GM12864 (cell line): ENCODE data around the gene BAIAP2L1.

Source experiments
- DNase-seq: peaks from one replicate; pipeline ENCODE4 v3.0.0-alpha.2; 2011; ENCODE audit warnings: low read depth
- H3K4me3 ChIP-seq: 2 replicates; pipeline ENCODE4 v1.5.1; 2011; ENCODE audit warnings: mild to moderate bottlenecking, low read depth, low read length, control low read depth
- TF ChIP-seq, protein P1 (sequence below): IDR thresholded peaks from 2 replicates; pipeline ENCODE4 v1.5.1; 2011; ENCODE audit warnings: low read depth, mild to moderate bottlenecking, moderate library complexity, low read length, control low read depth, inconsistent platforms; ENCODE audit errors: missing control alignments

The BAIAP2L1 gene

DNA sequence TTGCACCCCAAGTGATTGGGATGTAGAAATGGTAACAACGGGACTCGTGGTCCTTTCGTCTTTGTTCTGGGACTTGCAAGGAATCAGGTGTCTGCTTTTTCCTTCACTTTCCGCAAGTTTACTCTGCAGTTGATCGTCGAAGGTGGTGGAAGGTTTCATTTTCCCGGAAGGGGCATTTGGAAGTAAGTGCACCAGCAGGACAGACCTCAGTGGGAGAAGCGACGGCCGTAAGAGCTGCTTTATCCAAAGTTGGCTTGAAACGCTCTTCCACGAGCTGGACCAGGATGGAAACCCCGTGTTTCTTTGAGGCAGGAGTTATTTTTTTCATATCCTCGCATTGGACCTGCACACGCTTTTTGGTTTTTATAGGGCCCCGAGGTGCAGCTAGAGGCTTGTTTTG is 118.2 kb downstream of the BAIAP2L1 start:
- DNase-seq, result no peak
- TF ChIP-seq, protein P1, sequence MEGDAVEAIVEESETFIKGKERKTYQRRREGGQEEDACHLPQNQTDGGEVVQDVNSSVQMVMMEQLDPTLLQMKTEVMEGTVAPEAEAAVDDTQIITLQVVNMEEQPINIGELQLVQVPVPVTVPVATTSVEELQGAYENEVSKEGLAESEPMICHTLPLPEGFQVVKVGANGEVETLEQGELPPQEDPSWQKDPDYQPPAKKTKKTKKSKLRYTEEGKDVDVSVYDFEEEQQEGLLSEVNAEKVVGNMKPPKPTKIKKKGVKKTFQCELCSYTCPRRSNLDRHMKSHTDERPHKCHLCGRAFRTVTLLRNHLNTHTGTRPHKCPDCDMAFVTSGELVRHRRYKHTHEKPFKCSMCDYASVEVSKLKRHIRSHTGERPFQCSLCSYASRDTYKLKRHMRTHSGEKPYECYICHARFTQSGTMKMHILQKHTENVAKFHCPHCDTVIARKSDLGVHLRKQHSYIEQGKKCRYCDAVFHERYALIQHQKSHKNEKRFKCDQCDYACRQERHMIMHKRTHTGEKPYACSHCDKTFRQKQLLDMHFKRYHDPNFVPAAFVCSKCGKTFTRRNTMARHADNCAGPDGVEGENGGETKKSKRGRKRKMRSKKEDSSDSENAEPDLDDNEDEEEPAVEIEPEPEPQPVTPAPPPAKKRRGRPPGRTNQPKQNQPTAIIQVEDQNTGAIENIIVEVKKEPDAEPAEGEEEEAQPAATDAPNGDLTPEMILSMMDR, result no peak
- H3K4me3 ChIP-seq, result peak overlapping the region; percentile 82

DNA sequence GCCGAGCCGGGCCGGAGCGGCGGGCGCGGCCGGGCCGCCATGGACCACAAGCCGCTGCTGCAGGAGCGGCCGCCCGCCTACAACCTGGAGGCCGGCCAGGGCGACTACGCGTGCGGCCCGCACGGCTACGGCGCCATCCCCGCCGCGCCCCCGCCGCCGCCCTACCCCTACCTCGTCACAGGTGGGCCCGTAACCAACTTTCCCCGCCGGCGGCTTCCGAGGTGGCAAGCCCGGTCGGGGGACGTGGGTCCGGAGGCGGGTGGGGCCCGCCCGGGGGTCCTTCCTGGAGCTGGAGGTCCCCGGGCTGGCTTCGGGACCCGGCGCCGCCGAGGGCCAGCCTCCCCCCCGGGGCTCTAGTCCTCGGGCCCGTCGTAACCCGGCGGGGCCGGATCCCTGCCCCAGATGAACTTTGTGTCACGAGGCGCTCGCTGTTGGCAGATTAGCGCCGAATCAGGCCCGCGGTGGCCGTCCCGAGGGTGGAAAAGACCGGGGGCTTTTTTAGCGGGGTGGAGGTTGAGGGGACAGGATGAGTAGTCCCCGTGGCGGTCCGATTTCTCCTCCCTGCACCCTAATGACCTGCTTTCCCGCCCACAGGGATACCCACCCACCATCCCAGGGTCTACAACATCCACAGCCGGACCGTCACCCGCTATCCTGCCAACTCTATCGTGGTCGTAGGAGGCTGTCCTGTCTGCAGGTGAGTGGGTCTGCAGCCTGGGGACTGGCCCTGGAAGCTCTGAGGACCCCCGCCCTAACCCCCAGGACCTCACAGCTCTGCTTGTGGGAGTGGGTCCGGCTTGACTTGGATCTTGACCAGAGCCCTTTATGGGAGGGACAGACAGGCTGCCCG is 118.9 kb downstream of the BAIAP2L1 start:
- peak overlapping the region; percentile 82 for H3K4me3 ChIP-seq
- no peak for DNase-seq
- TF ChIP-seq, protein P1, result no peak

DNA sequence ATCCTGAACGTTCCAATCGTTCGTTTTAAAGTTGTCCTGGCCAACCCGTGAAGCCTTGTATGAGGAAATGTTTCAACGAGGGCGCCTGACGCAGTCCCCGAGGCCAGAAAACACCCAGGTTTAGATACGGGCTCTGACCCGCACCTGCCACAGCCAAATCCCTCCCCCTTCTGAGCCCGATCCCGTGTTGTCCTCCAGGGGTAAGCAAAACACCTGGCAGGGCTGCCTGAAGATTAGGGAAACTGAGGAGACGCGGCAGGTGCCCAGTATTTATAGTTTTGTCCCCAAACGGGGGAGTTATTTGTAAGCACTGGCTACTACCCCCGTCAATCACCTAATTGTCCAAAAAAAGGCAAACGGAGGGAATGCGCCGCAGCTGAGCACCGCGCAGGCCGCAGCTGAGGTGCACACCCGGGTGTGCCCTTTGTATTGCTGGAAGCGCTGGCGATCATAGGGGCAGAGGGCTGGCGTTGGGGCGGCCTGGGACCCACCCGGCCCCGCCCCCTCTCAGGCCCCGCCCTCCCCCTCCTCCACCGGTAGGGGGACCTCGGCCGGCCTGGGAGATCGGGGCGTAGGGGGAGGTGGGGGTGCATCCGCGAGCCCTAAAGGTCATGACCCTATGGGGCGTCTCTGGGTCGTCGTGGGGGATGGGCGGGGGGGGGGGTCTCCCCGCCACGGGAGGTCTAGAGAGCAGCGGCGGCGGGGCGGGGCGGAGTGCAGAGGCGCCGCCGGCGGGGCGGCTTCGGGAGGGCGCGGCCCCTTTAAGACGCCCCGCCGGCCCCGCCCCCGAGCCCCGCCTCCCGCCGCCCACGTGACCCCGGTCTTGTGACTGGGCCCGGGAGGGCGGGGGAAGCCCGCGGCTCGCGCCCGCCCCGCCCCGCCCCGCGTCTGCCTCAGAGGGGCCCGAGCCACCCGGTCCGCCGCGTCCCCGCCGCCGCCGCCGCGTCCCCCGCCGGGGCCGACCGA is 119.8 kb downstream of the BAIAP2L1 start, which contains the start of gene BRI3:
BRI3 (plus strand) TSS at position 896 of the 966 bp plus-strand sequence. CDS start 110 bp downstream, outside the sequence.
- TF ChIP-seq, protein P1, result no peak
- peak within 1 kb of the TSS; percentile 82 for H3K4me3 ChIP-seq
- DNase-seq, result peak; percentile 49

DNA sequence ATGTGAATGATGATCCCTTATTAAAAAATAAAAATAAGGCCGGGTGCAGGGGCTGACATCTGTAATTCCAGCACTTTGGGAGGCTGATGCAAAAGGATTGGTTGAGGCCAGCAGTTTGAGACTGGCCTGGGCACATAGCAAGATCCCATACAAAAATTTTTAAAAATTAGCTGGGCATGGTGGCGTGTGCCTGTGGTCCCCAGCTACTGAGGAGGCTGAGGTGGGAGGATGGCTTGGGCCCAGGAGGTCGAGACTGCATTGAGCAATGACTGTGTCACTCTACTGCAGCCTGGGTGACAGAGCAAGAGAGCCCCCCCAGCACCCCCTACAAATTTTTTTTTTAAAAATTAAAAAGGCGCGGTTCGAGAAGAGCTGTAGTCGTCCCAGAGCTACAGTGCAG is 120.6 kb downstream of the BAIAP2L1 start:
- TF ChIP-seq, protein P1, result no peak
- no peak for DNase-seq
- H3K4me3 ChIP-seq, result peak overlapping the region; percentile 67; the same call in 1 of the 2 replicates

DNA sequence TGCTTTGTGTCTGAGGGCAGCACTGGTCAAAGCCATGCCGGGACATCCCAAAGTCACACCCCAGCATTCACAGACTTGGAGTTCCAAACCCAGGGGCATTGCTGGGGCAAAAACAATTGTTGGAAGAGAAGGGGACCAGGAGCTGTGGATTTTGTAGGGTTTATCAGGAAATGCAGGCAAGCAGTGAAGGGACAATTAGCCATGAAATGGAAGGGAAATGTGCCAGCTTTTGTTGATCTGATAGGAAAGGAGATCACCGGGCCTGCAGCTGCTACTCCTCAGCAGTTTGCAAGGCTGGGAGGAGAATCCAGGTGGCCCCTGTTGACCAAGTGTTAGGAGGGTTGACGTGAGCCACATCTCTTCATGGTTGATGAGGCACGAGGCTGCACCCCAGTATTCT is 122.0 kb downstream of the BAIAP2L1 start:
- TF ChIP-seq, protein P1, result no peak
- no peak overlapping the region for H3K4me3 ChIP-seq
- no peak for DNase-seq

DNA sequence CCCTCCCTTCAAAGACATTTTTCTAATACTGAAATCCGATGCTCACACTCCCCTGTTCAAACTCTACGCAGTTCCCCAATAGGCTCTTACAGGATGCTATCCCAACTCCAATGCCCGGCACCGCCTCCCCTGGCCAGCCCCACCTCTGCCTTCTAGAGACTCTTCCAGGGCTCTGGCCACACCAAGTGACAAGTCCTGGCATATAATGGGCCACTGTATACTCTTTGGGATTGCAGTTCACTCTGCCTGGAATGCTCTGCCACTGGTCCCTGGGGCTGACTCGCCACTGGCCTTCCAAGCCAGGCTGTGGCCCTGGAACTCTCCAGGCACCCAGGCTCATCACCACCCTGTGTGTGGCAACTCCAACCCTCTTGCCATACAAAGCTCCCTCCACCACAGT is 122.5 kb downstream of the BAIAP2L1 start:
- DNase-seq, result no peak
- H3K4me3 ChIP-seq, result no peak overlapping the region
- TF ChIP-seq, protein P1, result no peak
